HG02943 (cell line): ENCODE measurements around the gene ZAP70.

Experiments used
- ATAC-seq: cut with Tn5 transposase; IDR thresholded peaks from one replicate; pipeline ENCODE4 v1.9.1; 2021; ENCODE audit warnings: mild to moderate bottlenecking, low read depth, moderate library complexity; ENCODE audit not compliant: unreplicated experiment

The ZAP70 gene

GRCh38 chr2:97715951-97716694, 2.7 kb downstream of the ZAP70 start:
- no peak for ATAC-seq

DNA sequence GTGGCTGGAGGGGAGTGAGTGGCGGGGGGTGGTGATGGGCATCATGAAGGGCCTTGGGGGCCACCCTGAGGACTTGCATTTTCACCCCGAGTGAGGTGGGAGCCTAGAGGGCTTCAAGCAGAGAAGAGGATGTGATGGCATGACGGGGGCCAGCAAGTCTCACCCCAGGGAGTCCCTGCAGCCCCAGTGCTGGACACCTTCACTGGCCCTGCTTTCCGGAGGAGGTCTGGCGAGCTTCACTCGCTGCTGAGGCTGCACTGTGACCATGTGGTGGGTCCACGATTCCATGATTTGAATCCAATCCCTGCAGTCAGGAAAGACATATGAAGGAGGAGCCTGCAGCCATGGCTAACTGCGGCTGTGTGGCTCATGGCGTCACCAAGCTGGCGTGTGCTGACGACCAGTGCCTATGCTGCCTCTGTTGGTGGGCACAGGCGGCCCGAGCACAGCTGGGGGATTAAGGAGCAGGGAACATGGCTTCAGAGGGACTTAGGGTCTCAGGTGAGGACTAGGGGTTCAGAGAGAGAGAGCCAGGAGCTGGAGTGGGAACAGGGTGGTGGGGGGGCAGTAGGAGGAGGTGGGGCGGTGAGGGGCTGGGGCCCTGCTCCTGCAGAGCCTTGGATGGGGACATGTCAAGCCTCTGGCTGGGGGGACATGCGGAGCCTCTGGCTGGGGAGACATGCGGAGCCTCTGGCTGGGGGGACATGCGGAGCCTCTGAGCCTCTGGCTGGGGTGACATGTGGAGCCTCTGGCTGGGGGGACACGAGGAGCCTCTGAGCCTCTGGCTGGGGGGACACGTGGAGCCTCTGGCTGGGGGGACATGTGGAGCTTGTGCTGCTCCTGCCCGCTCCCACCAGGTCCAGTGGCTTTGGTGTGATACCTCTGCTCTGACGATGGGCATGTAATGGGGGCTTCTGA, 3.6 kb downstream of the ZAP70 start:
- ATAC-seq = no peak

GRCh38 chr2:97717613-97717995, 4.2 kb downstream of the ZAP70 start:
- no peak for ATAC-seq

- ATAC-seq = no peak
Observed at GRCh38 chr2:97718051-97718882, 4.9 kb downstream of the ZAP70 start.

GRCh38 chr2:97718942-97719341, 5.6 kb downstream of the ZAP70 start:
- ATAC-seq = no peak

GRCh38 chr2:97719362-97720155, 6.2 kb downstream of the ZAP70 start:
- ATAC-seq = no peak

DNA sequence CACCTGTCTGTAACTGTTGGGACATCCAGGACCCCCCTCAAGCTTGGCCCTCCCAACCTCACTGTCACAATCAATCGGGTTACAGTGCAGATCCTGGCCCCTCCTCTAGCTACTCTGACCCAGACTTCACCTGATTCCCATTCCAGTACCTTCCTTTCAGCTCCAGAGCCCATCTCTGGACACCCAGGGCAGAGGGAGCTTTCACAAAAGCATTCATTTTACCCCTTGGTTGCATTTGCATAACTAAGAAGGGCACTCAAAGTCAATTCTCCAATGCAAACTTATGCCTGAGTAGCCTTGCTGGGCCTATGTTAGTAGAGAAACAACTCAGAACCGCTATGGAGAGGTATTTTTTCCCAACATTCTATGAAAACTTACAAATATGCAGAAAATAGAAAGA, 7.4 kb downstream of the ZAP70 start:
- no peak for ATAC-seq

- no peak for ATAC-seq
Observed at GRCh38 chr2:97722227-97722626, 8.9 kb downstream of the ZAP70 start.

DNA sequence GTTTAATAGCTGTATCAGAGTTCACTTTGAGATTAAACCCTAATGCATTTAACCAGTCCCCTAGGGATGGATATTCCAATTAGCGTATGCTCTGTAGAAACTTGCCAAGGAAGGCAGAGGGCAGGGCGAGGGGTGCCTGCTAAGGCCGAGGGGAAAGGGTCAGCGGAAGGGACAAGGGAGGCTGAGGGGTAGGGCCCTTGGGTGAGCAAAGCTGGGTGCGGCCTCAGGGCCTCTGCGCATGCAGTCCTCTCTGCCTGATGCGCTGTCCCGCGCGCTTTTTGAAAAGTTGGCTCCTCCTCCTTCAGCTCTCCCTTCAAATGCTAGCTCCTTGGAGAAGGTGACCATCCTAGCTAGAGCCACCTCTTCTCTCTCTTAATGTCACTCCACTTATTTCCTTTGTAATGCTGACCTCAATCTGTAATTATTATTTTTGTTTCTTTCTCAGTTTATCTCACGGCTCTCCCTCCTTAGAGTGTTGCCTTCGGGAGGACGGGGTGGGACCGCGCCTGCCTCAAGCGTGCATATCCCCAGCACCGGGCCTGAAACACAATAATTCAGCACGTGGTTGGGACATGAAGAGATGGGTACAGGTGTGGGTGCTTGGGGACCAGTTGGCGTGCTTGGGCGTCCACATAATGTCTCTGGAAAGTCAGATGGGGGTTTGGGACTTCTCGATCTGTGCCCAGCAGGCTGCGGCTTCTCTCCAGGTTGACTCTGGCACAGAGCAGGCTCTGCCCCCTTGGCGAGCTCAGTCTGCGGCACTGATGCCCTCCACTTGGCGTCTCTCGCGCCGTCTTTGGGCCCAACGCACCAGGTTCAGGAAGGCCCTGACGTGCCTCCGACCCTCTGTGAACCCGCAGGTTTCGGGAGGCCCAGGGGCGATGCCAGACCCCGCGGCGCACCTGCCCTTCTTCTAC, 10.0 kb downstream of the ZAP70 start:
- ATAC-seq = no peak

DNA sequence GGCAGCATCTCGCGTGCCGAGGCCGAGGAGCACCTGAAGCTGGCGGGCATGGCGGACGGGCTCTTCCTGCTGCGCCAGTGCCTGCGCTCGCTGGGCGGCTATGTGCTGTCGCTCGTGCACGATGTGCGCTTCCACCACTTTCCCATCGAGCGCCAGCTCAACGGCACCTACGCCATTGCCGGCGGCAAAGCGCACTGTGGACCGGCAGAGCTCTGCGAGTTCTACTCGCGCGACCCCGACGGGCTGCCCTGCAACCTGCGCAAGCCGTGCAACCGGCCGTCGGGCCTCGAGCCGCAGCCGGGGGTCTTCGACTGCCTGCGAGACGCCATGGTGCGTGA, 10.7 kb downstream of the ZAP70 start:
- ATAC-seq = no peak

DNA sequence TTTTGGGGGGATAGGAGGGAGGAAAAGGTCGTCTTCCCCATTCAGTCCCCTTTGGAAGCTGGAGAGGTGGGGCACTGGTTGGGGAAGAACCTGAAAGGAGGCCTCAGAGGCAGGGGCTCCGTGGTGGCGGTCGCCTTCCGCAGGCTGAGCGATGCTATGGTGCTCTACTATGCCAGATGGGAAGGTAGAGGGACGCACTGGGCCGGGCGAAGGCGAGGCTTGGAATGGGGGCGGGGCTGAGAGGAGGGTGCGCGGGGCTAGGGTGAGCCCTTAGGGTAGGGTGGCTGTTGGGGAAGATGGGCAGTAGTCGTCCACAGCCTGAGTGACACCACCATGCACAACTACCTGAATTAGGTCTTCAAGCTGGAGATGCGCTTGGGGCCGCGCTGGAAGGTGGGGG, 11.1 kb downstream of the ZAP70 start:
- no peak for ATAC-seq

DNA sequence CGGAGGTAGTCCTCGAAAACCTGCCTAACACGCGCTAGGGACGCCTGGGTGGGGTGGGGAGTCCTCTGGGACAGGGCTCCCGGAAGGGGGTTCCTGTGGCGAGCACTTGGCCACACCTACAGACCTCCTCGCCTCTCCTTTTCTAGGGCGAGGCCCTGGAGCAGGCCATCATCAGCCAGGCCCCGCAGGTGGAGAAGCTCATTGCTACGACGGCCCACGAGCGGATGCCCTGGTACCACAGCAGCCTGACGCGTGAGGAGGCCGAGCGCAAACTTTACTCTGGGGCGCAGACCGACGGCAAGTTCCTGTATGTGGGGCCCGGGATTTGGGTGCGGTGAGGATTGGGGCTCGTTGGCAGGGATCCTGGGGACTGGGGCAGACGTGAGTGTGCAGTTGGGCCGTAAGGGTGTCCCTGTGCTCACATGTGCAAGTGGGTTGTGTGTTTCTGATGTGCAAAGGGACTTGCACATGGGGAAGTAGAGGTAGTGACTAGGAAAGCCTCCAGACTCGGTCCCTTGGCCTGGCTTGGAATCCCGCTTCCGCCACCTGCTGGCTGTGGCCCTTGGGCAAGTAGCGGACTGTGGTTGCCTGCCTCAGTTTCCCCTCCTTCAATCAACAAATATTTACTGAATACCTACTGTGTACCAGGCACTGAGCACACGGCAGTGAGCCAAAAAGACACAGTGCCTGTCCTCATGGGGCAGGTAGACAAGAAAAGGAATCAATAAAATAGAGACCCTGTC, 11.7 kb downstream of the ZAP70 start:
- no peak for ATAC-seq

GRCh38 chr2:97726261-97727064, 13.1 kb downstream of the ZAP70 start:
- no peak for ATAC-seq

- no peak for ATAC-seq
Observed at GRCh38 chr2:97727296-97727695, 13.9 kb downstream of the ZAP70 start.

GRCh38 chr2:97728091-97728731, 14.8 kb downstream of the ZAP70 start:
- no peak for ATAC-seq

DNA sequence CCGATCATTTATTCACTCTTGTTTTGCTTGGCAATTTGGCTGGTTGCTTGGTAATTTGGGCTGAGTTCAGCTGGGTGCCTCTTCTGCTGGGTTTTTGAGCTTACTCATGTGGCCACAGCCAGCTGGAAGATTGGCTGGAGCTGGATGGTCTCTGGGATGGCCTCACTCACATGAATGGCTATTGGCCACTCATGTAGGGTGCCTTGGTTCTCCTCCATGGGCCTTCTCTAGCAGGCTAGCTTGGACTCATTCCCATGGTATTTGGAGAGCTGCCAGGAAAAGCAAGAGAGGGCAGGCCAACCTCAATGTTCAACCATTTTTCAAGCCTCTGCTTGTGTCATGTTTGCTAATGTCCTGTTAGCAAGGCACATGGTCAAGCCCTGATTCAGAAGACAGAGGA, 16.9 kb downstream of the ZAP70 start:
- no peak for ATAC-seq

GRCh38 chr2:97731274-97732020, 18.1 kb downstream of the ZAP70 start:
- no peak for ATAC-seq
